CD4-positive, alpha-beta T cell (primary cell): ENCODE results near the gene ANKRD18B. TPM values are rescaled to one million over a fixed set of nuclear protein-coding genes. Genes with fewer than 3 reads are reported as not detected.
"Not testable (repeated sequence)": the region's sequence is repeated elsewhere in the genome, so short reads cannot be mapped to it uniquely, and the experiment has no call there.

Source experiments
- ATAC-seq: fragments of 200-7000 bp; cut with Tn5 transposase; one replicate; pipeline ENCODE4 v1.10.0; 2022; ENCODE audit warnings: mild to moderate bottlenecking; ENCODE audit not compliant: poor library complexity
- CTCF ChIA-PET: fragments of 350-600 bp; sonication (Branson Sonifier 250); formaldehyde crosslinking; loops from one replicate; lab custom pipeline; 2021; ENCODE audit warnings: antibody characterized with exemption, inconsistent platforms; lab: Charles Lee
- POLR2A ChIA-PET: fragments of 350-600 bp; sonication (Branson Sonifier 250); formaldehyde crosslinking; loops from one replicate; lab custom pipeline; 2021; ENCODE audit warnings: antibody characterized with exemption, inconsistent platforms; lab: Charles Lee
- DNase-seq, 14 experiments: peaks; one replicate each; pipeline ENCODE4 v3.0.0-alpha.2; 2013 to 2020; ENCODE audit warnings: mixed read lengths in 2 of 14
- H3K27ac ChIP-seq, 2 donors: one replicate each; pipeline versions ENCODE4 v1.5.1 to v1.7.0; 2013; ENCODE audit warnings: low read length in 2 of 2, low read depth in 1 of 2, mild to moderate bottlenecking in 1 of 2
- H3K27me3 ChIP-seq, 2 experiments: 1 replicate in 1 of 2; 2 replicates in 1 of 2; pipeline versions ENCODE4 v1.6.1 to v1.7.0; 2013; ENCODE audit warnings: low read length in 2 of 2, control low read depth in 1 of 2, mild to moderate bottlenecking in 1 of 2, moderate library complexity in 1 of 2; ENCODE audit not compliant: insufficient read depth in 2 of 2, control insufficient read depth in 1 of 2
- H3K36me3 ChIP-seq: one replicate; pipeline ENCODE4 v1.6.1; 2013; ENCODE audit warnings: low read length, control low read depth; ENCODE audit not compliant: insufficient read depth
- H3K4me1 ChIP-seq: one replicate; pipeline ENCODE4 v1.6.1; 2013; ENCODE audit warnings: low read length, control low read depth; ENCODE audit not compliant: insufficient read depth
- H3K4me3 ChIP-seq: one replicate; pipeline ENCODE4 v1.5.1; 2013; ENCODE audit warnings: mild to moderate bottlenecking, low read length, moderate library complexity
- H3K9me3 ChIP-seq, 2 experiments: 1 replicate in 1 of 2; 2 replicates in 1 of 2; pipeline versions ENCODE4 v1.6.1 to v1.7.0; 2013; ENCODE audit warnings: low read length in 2 of 2, mild to moderate bottlenecking in 2 of 2, control low read depth in 1 of 2, moderate library complexity in 1 of 2; ENCODE audit not compliant: control insufficient read depth in 1 of 2, insufficient read depth in 1 of 2
- H3K27ac Mint-ChIP-seq: one replicate; pipeline ENCODE4 v1.8.0; 2020; ENCODE audit warnings: mixed read lengths
- H3K27me3 Mint-ChIP-seq: one replicate; pipeline ENCODE4 v1.8.0; 2021; ENCODE audit warnings: mixed read lengths
- H3K36me3 Mint-ChIP-seq: one replicate; pipeline ENCODE4 v1.8.0; 2021; ENCODE audit warnings: low read depth, mixed read lengths
- H3K4me1 Mint-ChIP-seq: one replicate; pipeline ENCODE4 v1.8.0; 2021; ENCODE audit warnings: low read depth, mixed read lengths
- H3K4me3 Mint-ChIP-seq: one replicate; pipeline ENCODE4 v1.8.0; 2020; ENCODE audit warnings: mild to moderate bottlenecking, mixed read lengths
- H3K9me3 Mint-ChIP-seq: one replicate; pipeline ENCODE4 v1.8.0; 2020; ENCODE audit warnings: mixed read lengths
- CTCF ChIP-seq: fragments of 200-600 bp; IDR thresholded peaks from one replicate; pipeline ENCODE4 v1.8.0; 2022; ENCODE audit warnings: antibody characterized with exemption, mild to moderate bottlenecking
- intact Hi-C, 2 experiments: fragments of 100-400 bp; cut with DNase I in 1 of 2; cut with micrococcal nuclease in 1 of 2; formaldehyde crosslinking; loops; one replicate each; pipeline versions ENCODE4 v1.15.1 to v1.9.0; 2023 to 2025; cut with DNase I, micrococcal nuclease
- polyA plus RNA-seq, 2 donors: library from polyadenylated mRNA; unstranded; fragments of 120-200 nt; gene quantifications; one replicate each; pipeline ENCODE4 v1.2.1, GENCODE V29; 2013
- total RNA-seq, 174 experiments: library from RNA in 2 of 174; stranded (reverse) in 2 of 174; gene quantifications; one replicate each; pipeline ENCODE4 v1.2.3 and lab custom pipeline; 2021 to 2026

ANKRD18B gene
- under 1 TPM in 1 of 2 experiments, not detected in 1; 0.61 TPM for total RNA-seq
- 0.34 TPM for polyA plus RNA-seq (2013, experiment 1 of 2)
- polyA plus RNA-seq (2013, experiment 2 of 2) = 0.87 TPM
- total RNA-seq (lab: John Stamatoyannopoulos, UW) = 0 to 2.1 (median 0) reads per million in 172 experiments

DNA sequence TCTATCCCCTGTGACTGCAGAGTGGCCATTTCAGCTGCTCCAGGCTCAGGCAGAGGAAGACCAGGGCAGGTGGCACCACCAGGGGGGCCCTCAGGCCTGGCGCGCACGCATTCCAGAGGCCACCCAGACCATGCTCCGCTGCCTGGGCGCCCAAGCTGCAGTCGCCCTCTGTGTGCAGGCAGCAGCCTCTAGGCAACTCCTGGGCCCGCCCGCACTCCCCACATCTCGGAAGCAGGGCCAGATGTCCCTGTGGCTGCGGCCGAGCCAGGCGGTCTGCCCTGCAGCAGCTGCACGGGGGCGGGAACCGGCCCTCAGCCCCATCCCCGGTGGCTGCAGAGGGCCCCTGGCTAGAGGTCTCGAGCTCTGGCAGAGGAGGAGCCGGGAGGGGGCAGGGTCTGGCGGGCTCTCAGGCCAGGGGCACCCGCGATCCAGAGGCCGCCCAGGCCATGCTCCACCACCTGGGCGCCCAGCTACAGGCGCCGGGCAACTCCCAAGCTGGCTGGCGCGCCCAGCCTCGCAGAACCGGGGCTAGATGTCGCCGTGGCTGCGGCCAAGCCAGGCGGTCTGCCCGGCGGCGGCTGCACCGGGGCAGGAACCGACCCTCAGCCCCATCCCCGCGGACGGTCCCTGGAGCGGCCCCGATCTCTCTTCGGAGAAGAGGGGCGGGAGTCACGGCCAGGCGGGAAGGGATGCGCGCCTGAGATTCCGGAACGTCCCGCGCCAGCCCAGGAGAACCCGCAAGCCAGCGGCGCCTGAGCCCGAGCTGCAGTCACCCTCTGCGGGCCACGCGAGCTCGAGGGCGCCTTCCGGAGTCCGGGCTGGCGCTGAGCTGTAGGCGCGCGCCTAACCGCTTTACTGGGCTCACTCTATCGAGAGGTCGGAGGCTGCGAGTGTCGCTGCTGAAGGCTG, at the start of gene ANKRD18B:
TSS of gene ANKRD18B (plus strand) at position 855 of the 909 bp plus-strand sequence. CDS start 239 bp downstream, outside the sequence.
- CTCF ChIA-PET = interaction anchor here (1.4 kb wide), 1 partner anchor 13 kb away, joined by 4 read pairs; no protein-coding TSS in a partner anchor
- intact Hi-C loops, H3K9me3 Mint-ChIP-seq, H3K9me3 ChIP-seq, H3K36me3 ChIP-seq, H3K27ac ChIP-seq, H3K27ac Mint-ChIP-seq, H3K36me3 Mint-ChIP-seq: not testable (repeated sequence)
- Mint-ChIP-seq H3K27me3 (peaks cover 79% of the 10 kb centered on the region), H3K4me3 (peak within 1 kb of the TSS; percentile 87), H3K4me1 (peaks cover 10% of the 10 kb centered on the region)
- Histone ChIP-seq H3K27me3 (peaks cover 10 to 32% of the 10 kb centered on the region in 2 experiments), H3K4me1 (peaks cover 14% of the 10 kb centered on the region), H3K4me3 (peak within 1 kb of the TSS; percentile 52)
- peak; percentile 92 for ATAC-seq
- POLR2A ChIA-PET = interaction anchor here (0.9 kb wide), 1 partner anchor 50 kb away, joined by 4 read pairs; the partner anchor contains the start of gene NOL6
- peak in 12 of 14 experiments; percentile 11 to 67 (median 36) for DNase-seq

- no peak for TF ChIP-seq CTCF
- CTCF ChIA-PET = interaction anchor here (1.4 kb wide), 1 partner anchor 9 kb away, joined by 5 read pairs; no protein-coding TSS in a partner anchor
- Mint-ChIP-seq H3K27me3 (no peaks in the 10 kb centered on the region), H3K9me3 (no peaks in the 10 kb centered on the region), H3K27ac (peak overlapping the region; percentile 39), H3K4me1 (peaks cover 33% of the 10 kb centered on the region), H3K36me3 (peaks cover 30% of the 10 kb centered on the region), H3K4me3 (peak overlapping the region; percentile 45)
- Histone ChIP-seq H3K27me3 (no peaks in the 10 kb centered on the region), H3K4me3 (no peak overlapping the region), H3K4me1 (peaks cover 25% of the 10 kb centered on the region), H3K27ac (no peak overlapping the region), H3K36me3 (peaks cover 18% of the 10 kb centered on the region), H3K9me3 (no peaks in the 10 kb centered on the region)
- intact Hi-C loops = loop anchor here (2.0 to 10.0 kb wide), 3 partner anchors 73 to 451 kb away; partner anchors contain the start of genes AQP7 (in 1 of the 2), B4GALT1 (in 1 of the 2) and DNAJA1 (in 1 of the 2)
- POLR2A ChIA-PET = interaction anchor here (4.6 kb wide), 1 partner anchor 14 kb away, joined by 67 read pairs; no protein-coding TSS in a partner anchor
- no peak for ATAC-seq
- no peak for DNase-seq
Observed at GRCh38 chr9:33475357-33475756, 48.7 kb upstream of the ANKRD18B start.

GRCh38 chr9:33476503-33476902, 47.5 kb upstream of the ANKRD18B start:
- ChIA-PET POLR2A (no interaction called here), CTCF (no interaction called here)
- Mint-ChIP-seq H3K4me1 (peaks cover 28% of the 10 kb centered on the region), H3K4me3 (no peak overlapping the region), H3K27ac (no peak overlapping the region), H3K9me3 (no peaks in the 10 kb centered on the region), H3K27me3 (no peaks in the 10 kb centered on the region), H3K36me3 (peaks cover 19% of the 10 kb centered on the region)
- intact Hi-C loops = loop anchor here in 1 of 2 experiments (10.0 kb wide), 2 partner anchors 312 to 452 kb away; partner anchors contain the start of genes B4GALT1 and DNAJA1
- Histone ChIP-seq H3K4me1 (peaks cover 25% of the 10 kb centered on the region), H3K36me3 (peaks cover 9% of the 10 kb centered on the region), H3K27me3 (no peaks in the 10 kb centered on the region), H3K27ac (no peak overlapping the region), H3K9me3 (no peaks in the 10 kb centered on the region), H3K4me3 (no peak overlapping the region)
- TF ChIP-seq CTCF = no peak
- ATAC-seq = no peak
- no peak for DNase-seq
